C1 segment of cervical spinal cord (tissue), 14 donors: Measurements from ENCODE around the gene RNF208.
A peak's percentile ranks its signal among the peaks of the same experiment; 100 is the strongest.

Experiments
- DNase-seq, 14 donors: peaks; one replicate each; lab custom pipeline; 2025; lab: John Stamatoyannopoulos, UW

RNF208 gene

DNA sequence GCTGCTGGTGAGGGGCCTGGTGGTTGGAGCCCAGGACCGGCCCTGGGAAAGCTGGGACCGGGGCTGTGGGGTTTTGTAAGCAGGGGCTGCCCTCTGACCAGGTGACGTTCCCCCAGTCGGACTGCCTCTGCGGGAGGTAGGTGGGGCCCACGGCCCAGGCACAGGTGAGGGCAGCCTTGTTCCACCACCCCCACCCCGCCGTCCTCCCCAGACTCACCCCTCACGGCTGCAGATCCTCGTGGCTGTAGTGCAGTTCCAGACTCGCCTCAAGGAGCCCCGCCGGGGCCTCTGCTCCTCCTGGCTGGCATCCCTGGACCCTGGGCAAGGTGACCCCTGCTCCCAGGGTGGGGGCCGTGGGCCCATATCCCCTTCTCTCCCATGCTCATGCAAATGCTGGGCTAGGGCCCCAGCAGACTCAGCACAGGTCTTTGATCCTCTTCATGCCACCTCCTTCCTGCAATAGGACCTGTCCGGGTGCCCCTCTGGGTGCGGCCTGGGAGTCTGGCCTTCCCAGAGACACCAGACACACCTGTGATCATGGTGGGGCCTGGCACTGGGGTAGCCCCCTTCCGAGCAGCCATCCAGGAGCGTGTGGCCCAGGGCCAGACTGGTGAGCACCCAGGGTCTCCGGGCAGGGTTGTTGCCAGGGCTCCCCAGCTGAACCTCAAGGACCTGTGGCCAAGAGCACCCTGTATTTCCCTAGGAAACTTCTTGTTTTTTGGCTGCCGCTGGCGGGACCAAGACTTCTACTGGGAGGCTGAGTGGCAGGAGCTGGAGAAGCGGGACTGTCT lies 6.6 kb downstream of the RNF208 start:
- no peak for DNase-seq

DNA sequence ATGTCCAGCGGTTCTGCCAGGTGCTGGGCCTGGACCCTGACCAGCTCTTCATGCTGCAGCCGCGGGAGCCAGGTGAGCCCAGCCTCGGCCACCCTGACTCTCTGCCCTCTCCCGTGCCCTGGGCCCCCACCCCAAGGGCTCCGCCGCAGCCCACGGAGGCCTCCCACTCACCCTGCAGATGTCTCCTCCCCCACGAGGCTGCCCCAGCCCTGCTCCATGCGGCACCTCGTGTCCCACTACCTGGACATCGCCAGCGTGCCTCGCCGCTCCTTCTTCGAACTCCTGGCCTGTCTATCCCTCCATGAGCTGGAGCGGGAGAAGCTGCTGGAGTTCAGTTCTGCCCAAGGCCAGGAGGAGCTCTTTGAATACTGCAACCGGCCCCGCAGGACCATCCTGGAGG lies 7.4 kb downstream of the RNF208 start:
- DNase-seq = no peak

DNA sequence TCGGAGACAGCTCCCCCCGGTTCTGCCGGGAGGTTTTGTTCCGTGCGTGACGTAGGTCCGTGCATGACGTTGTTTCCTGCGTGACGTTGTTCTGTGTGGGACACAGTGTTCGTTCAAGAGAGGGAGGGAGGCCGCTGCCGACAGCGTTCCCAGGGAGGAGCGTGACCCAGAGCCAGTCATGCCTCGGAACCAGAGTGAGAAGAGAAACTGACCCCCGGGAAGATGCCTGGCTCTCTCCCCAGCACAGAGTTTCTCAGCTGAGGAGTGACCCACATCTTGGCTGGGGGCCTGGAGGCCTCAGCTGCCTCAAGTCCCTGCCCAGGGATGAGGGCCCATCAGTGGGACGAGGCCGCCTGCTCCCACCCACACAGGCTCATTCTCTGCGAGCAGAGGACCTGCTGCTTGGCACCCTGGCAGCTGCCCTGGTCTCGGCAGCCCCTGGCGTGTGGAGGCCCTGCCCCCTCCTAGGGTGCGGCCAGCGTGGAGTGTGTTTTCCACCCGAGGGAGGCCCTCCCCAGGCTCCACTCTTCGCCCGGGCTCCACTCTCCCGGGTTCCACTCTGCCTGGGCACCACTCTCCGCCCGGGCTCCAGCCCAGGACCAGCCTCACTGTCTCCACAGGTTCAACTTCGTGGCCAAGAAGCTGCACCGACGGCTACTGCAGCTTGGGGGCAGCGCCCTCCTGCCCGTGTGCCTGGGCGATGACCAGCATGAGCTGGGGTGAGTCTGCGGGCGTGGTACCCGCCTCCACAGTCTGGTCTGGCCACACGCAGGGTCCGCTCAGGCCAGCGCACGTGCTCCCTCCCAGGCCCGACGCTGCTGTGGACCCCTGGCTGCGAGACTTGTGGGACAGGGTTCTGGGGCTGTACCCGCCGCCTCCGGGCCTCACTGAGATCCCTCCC lies 8.6 kb downstream of the RNF208 start:
- peak in 6 of 14 donors; percentile 32 to 74 (median 57) for DNase-seq

- DNase-seq = no peak
These were observed 9.5 kb downstream of the RNF208 start for GRCh38 chr9:137212520-137212919.

DNA sequence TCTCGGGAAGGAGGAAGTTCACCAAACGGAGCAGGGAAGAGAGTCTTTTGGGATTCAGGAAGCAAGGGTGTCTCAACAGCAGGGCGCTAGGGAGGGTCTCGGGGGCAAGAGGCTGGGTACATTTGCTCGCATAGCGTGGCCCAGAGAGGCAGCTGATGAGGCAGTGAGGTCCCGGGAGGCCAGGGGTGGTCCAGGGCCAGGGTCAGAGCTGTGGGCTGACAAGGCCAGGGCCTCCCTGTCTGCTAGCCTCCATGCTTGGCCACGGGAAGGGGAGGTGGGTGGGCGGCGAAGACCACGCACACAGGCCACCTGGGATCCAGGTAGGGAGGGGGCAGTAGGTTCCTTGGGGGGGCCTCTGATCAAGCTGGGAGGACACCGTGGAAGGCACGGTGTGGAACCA lies 10.5 kb downstream of the RNF208 start:
- DNase-seq = no peak

GRCh38 chr9:137206602-137207001 lies 15.4 kb downstream of the RNF208 start:
- DNase-seq = no peak

- DNase-seq = peak; percentile 26 to 94 (median 84)
These were observed 16.6 kb downstream of the RNF208 start, which contains the start of the genes NDOR1 and TMEM203 for GRCh38 chr9:137205126-137206069. Gene NDOR1, plus strand, starts transcription at chr9:137205700. Its CDS starts 78 bp downstream, at chr9:137205778. Gene TMEM203, minus strand, starts transcription at chr9:137205648. Its CDS starts 234 bp downstream, at chr9:137205414.

DNA sequence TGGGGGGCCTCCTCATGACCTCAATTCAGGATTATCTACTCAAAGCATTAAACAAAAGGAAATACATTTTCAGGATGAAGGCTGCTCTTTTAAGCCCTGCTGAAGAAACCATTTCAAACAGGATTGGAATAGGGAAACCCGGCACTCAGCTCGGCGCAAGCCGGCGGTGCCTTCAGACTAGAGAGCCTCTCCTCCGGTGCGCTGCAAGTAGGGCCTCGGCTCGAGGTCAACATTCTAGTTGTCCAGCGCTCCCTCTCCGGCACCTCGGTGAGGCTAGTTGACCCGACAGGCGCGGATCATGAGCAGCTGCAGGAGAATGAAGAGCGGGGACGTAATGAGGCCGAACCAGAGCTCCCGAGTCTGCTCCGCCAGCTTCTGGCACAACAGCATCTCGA lies 17.3 kb downstream of the RNF208 start:
- no peak for DNase-seq

DNA sequence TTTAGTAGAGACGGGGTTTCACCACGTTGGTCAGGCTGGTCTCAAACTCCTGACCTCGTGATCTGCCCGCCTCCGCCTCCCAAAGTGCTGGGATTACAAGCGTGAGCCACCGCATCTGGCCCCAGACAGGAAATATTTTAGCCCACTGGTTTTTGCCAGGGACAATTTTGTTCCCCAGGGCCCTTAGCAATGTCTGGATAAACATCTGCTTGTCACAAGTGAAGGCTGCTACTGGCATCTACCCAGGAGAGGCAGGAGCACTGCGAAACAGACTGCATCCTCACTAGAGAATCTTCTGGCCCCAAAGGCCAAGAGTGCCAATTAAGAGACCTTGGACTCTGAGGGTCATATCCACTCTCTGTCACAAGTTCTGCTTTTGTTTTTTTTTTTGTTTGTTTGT lies 19.1 kb downstream of the RNF208 start:
- DNase-seq = no peak

DNA sequence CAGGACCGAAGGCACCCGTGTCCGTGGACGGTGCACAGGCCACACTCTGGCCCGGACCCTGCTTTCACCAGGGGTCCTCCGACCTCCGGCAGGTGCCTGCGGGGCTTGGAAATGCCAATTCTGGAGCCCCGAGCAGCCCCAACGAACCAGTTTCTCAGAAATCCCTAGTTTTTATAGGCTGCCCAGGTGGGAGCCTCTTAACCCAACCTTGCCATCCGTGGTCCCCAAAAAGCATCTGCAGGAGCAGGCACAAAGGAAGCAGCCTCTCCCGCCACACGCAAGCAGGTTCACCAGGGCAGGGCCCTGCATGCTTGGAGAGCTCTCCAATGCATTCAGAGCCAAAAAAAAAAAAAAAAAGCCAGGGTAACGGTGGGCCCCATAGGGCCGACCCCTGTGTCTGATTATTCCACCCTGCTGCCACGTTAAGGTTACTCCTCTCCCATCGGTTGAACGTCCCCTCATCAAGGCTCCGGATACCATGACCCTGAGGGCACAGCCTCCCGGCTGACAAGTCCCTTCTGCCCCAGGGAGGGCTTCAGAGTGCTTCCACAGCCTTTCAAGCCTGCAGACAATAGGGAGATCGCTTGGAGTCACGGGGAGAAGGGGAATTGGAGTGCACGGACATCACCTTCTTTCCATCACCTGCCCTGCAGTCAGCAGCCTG lies 20.7 kb downstream of the RNF208 start:
- DNase-seq = no peak

DNA sequence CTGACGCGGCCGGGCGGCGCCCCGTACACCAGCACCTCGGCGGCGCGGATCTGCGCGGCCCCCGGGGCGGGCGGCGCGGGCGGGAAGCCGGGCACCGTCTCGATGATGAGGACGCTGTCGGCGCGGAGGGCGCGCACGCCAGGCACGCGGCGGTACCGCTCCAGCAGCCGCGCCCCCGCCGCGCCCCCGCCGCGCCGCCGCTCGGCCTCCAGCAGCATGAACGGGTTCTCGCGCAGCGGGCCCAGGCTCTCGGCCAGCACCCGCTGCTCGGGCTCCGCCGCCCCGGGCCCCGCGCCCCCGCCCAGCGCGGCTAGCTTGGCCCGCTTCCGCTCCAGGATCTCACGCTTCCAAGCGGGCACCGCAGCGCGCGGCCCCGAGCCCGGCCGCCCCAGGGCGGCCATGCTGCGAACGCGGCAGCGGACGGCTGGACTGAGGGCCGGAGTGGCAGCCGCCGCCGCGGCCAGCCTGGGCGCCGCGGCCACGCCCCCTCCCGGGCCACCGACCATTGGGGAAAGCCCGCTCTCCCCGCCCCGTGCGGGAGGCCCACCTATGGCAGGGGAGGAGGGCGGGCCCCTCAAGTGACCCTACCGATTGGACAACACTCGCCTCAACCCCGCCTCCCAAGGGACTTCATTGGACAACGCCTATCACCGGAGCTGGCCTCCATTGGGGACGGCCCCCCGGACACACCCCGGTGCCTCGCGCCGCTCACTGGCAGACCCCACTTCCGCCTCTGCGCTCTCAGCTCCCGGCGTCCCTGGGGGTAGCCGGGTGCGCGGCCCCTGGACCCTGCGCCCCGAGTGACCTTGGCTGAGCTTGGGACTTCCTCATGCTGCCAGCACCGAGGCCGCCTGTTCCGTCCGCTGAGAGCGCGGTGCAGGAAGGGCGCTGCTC lies 21.5 kb downstream of the RNF208 start, which contains the start of gene TPRN:
TPRN (minus strand) TSS at position 431 of the 894 bp plus-strand sequence; CDS start at position 401, 30 bp downstream.
- DNase-seq = peak; percentile 69 to 99 (median 96)

DNA sequence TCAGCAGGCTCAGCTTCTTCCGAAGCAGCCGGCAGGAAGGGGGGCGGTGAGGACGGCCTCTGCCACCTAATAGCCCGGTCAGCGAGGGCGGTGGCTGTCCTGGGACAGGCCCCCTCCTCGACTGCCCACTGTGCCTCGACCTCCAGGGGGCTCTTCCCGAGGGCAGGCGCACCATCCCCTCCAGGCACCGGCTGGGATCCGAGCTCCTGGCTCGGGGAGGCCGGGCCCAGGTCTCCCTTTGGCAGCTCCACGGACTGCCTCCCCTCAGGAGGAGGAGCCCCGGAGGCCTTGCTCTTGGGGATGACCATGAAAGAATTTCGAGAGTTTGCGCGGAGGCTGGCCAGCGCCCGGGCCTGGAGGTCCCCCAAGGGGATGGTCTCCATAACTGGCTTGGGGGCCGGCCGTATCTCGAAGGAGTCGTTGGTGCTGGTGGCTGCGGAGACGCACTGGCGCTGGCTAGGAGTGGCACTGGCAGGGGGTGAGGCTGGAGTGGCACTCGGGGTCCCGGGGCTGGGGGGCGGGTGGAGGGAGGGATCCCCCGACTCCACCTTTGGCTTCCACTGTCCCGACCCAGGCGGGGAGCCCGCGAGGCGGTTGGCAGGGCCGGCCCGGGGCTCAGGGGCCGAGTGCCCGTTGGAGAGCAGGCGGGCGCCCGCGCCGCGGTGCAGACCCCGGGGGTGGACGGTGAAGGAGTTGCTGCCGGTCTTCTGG lies 22.5 kb downstream of the RNF208 start:
- peak in 1 of 14 donors; percentile 20 for DNase-seq

DNA sequence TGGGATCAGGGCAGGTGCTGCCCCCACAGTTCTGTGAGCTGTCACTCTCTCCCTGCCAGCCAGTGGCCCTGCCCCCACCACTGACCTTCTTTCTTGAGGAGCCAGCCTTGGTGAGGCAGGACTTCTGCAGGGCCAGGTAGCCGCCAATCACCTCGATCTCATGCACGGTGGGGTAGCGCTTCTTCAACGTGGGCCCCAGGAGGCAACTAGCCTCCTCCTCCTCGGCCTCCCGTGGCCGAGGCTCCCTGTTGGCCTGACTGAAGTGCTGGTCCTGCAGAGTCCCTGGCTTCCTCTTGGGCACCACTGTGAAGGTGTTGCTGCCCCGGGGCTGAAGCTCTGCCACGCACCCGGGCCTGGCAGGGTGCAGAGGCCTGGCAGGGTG lies 23.1 kb downstream of the RNF208 start:
- peak in 3 of 14 donors; percentile 22 to 80 (median 54) for DNase-seq

GRCh38 chr9:137198051-137198901 lies 23.8 kb downstream of the RNF208 start:
- DNase-seq = peak in 3 of 14 donors; percentile 54 to 70 (median 60)

DNA sequence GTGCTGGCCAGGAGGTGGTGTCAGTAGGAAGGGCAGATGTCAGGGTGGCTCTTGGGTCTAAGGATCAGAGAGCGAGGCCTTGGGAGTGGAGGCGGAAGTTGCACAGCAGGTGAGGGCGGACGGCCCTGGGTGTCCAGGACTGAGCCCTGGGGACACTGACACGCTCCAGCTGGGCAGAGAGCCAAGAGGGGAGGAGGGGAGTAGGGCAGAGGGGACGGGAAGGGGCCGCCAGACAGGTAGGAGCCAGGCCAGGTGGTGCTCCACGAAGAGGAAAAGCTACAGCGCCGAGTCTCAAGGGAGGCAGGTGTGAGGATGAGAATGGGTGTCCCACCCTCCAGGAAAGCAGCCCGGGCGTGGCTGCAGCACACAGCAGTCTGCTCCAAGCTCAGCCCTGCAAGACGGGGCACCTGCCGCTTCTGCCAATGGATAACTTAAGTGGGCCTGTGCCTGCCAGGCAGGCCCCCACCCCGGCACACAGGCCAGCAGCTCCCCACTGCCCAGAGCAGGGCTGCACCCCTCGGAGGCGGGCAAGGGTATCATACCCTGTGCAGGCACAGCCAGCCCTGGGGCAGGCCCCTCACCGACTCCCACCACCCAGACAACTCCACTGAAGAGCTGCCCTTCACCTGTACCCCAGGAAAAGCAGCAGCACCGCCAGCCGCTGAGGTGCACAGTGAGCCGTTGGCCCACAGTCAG lies 26.4 kb downstream of the RNF208 start:
- DNase-seq = peak in 2 of 14 donors; percentile 12 to 37

- peak in 2 of 14 donors; percentile 33 to 37 for DNase-seq
These were observed 27.1 kb downstream of the RNF208 start for GRCh38 chr9:137194909-137195308.

- DNase-seq = peak in 13 of 14 donors; percentile 37 to 93 (median 83)
These were observed 27.7 kb downstream of the RNF208 start for GRCh38 chr9:137194388-137194787.
